GM12865 (cell line): ENCODE results near the gene TBCD.

Source experiments
- DNase-seq: peaks from one replicate; pipeline ENCODE4 v3.0.0; 2010; ENCODE audit warnings: low read depth
- H3K4me3 ChIP-seq: 2 replicates; pipeline ENCODE4 v1.5.1; 2011; ENCODE audit warnings: mild to moderate bottlenecking, low read depth, low read length, control low read depth
- TF ChIP-seq, protein P1 (sequence below): IDR thresholded peaks from 2 replicates; pipeline ENCODE4 v1.5.1; 2011; ENCODE audit warnings: low read length, control low read depth, low read depth, inconsistent platforms; ENCODE audit not compliant: insufficient read depth; ENCODE audit errors: missing control alignments

Gene TBCD

DNA sequence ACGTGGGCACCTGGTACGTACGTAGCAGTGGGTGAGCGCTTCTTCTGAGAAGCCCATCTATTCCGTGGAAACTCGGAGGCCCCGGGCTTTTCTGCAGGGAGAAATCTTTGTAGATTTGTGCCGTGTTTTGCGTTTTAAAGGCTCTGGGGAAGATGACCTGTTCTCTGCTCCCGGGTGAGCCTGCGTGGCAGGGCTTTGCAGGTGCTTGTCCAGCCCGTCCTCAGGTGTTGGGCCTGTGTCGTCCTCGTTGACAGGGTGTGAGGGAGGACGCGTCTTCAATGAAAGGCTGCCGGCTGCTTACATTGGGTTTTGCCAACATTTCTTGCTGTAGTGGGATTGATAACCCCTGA is 175.4 kb downstream of the TBCD start:
- TF ChIP-seq, protein P1, sequence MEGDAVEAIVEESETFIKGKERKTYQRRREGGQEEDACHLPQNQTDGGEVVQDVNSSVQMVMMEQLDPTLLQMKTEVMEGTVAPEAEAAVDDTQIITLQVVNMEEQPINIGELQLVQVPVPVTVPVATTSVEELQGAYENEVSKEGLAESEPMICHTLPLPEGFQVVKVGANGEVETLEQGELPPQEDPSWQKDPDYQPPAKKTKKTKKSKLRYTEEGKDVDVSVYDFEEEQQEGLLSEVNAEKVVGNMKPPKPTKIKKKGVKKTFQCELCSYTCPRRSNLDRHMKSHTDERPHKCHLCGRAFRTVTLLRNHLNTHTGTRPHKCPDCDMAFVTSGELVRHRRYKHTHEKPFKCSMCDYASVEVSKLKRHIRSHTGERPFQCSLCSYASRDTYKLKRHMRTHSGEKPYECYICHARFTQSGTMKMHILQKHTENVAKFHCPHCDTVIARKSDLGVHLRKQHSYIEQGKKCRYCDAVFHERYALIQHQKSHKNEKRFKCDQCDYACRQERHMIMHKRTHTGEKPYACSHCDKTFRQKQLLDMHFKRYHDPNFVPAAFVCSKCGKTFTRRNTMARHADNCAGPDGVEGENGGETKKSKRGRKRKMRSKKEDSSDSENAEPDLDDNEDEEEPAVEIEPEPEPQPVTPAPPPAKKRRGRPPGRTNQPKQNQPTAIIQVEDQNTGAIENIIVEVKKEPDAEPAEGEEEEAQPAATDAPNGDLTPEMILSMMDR: no peak
- no peak overlapping the region for H3K4me3 ChIP-seq
- DNase-seq: no peak

DNA sequence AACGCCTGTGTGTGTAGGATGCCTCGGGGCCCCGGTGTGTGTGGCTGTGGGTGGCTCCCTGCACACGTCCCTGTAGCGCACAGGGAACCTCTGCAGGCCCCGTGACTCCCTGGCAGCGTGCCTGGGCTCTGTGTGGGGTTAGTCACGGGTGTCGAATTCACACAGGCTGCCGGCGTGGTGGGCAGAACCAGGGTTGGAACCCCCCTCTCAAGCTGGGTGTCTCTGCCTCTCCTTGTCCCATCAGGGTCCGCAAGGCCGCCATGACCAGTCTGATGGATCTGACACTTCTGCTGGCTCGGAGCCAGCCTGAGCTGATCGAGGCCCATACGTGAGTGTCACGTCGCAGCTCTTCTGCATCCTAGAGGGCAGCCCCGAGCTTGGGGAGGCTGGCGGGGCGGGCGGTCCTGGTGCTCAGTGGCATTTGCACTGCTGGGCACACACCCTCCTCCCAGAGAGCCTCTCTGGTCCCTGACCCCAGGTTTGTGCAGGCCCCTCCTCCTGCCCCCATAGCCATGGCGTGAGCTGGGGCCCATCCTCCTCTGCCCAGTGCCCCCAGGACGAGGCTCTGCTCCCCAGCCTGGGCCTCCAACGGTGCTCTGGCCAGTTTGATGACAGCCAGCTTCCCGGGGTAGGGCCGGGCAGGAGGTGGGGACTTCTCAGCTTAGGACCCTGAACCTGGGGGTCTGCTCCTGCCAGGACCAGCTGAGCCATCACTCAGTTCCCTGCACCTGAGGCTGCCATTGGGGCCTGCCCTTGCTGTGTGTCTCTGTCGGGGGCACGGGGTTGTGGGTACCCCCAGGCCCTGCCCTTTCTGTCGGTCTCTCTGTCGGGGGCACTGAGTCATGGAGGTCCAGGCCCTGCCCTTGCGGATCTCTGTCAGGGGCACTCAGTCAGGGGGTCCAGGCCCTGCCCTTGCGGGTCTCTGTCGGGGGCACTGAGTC is 176.1 kb downstream of the TBCD start:
- H3K4me3 ChIP-seq: no peak overlapping the region
- TF ChIP-seq, protein P1: no peak
- no peak for DNase-seq

DNA sequence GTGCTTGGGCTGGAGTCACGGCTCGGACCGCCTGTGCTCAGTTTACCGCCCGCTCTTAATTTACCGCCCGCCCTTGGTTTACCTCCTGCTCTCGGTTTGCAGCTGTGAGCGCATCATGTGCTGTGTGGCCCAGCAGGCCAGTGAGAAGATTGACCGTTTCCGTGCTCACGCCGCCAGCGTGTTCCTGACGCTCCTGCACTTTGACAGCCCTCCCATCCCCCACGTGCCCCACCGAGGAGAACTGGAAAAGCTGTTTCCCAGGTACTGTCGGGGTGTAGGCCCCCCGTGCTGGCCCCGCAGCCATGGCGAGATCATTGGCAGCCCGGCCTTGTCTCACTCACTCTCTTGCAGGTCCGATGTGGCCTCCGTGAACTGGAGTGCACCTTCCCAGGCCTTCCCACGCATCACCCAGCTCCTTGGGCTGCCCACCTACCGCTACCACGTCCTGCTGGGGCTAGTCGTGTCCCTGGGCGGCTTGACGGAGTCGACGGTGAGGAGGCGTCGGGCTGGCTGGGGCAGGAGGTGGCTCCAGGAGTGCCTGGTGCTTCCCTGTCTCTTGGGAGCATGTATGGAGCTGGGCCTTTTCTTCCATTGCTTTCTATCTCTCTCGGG is 177.3 kb downstream of the TBCD start:
- no peak for DNase-seq
- TF ChIP-seq, protein P1: no peak
- no peak overlapping the region for H3K4me3 ChIP-seq

DNA sequence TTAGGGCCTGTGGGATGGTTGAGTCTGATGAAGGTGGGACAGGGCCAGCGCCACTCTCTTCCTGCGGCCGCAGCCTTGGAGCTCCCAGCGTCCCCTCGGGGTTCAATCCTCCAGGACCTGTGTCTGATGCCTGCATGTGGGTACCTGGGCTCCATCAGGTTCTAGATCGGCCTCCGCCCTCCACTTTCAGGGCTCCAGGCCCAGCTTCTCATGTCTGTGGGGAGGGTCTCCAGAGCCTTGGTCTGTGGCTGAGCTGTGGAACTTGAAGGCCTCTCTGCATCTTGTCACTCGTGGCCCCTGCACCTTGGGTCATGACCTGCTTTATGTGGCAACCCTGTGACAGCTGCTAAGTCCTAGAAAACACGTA is 177.8 kb downstream of the TBCD start:
- H3K4me3 ChIP-seq: no peak overlapping the region
- TF ChIP-seq, protein P1: no peak
- no peak for DNase-seq

DNA sequence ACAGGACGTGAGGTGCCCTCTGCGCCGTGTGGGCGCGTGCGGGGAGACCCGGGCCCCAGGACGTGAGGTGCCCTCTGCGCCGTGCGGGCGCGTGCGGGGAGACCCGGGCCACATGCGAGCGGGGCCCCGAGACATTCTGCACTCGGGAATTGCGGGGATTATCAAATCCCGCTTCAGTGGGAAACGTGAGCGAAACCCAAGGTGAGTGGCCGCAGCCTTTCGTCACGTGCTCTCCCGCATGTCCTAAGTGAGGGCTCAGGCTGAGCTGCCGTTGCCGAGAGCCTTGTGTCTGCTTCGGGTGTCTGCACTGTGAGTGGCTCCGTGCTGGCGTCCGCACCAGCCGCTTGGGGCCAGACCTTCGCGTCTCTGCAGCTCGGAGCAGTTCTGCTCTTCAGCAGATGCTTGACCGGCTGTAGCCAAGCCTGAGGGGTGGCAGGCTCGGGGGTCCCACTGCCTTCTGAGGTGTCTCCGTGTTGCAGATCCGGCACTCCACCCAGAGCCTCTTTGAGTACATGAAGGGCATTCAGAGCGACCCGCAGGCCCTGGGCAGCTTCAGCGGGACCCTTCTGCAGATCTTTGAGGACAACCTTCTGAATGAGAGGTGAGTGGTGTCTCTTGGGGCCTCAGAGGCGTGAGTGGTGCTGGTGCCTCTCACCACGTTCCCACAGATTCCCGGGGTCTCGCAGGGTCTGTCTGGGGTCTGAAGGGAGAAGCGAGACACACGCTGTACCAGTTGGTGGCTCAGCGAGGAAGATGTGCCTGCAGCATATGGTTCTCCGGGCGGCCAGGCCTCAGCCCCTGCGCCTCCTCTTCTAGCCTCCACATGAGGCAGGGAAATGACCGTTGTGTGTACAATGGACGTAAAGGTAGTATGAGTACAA is 178.4 kb downstream of the TBCD start:
- TF ChIP-seq, protein P1: no peak
- no peak for DNase-seq

DNA sequence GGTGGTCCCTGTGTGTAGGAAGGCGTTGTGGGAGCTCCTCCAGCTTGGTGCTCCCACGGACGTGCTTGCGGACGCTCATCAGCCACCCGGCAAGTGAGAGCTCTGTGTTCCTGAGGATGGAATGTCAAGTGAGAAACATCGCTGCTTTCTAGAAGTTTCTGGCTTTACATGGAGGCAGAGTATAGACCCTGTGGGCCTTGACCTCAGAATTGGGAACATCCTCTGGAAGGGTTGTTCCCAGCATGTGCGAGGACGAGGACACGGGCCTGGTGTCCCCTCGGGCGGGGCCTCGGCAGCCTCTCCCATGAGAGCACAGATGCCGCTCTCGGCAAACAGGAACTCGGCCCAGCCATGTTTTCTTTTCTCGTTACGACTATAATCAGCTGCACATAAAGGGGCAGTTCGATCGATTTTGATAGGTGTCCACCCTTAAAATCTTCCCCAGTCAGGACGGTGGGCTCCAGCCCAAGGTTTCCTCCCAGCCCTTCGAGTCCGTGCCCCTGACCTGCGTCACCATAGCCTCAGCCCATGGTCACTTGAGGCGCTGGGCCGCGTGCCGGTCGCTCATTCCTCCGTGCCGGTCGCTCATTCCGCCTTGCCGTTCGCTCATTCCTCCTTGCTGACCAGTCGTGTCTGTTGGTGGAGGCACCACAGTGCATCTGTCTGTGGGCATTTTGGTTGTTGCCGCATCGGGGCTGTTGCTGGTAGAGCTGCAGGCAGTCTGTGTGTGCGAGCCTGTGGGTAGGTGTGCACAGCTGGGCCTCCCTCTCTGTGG is 179.2 kb downstream of the TBCD start:
- no peak overlapping the region for H3K4me3 ChIP-seq
- DNase-seq: no peak
- TF ChIP-seq, protein P1: no peak

More for the DNA sequence above, 178.4 kb downstream of the TBCD start:
- H3K4me3 ChIP-seq: no peak overlapping the region
